ENCODE data around the gene NIPBL. TPM values are rescaled to one million over a fixed set of nuclear protein-coding genes. Genes with fewer than 3 reads are reported as not detected.

Gene NIPBL
- total and polyA plus RNA-seq, 2 of the 8 experiments (the other 6 are each of a cell fraction or from before 2014, with no cell fraction given), result 21.1 to 53.5 TPM

- H2AK5ac ChIP-seq (ENCODE audit: low read depth, low read length), result no peak overlapping the region
- ChIA-PET POLR2A (ENCODE audit: partially characterized antibody) (no interaction called here), CTCF (ENCODE audit: partially characterized antibody) (interaction anchor here (1.1 to 1.3 kb wide), 2 partner anchors 9 to 199 kb away, joined by 3 read pairs; no protein-coding TSS in a partner anchor)
- no peak overlapping the region for H4K91ac ChIP-seq (replicated peaks; ENCODE audit: insufficient read length, low read length)
- no peaks in the 10 kb centered on the region; the same call in 1 of the 2 replicates for H3K23me2 ChIP-seq (ENCODE audit: low read depth, low read length)
- H3K27me3 ChIP-seq (replicated peaks in 1 of 4; ENCODE audit: control insufficient read depth in 3 of 4, extremely low read depth in 1 of 4, insufficient read depth in 3 of 4, low read length in 3 of 4), result no peaks in the 10 kb centered on the region
- H2BK12ac ChIP-seq (ENCODE audit: low read depth, low read length), result no peak overlapping the region
- no peak overlapping the region for H3K4me2 ChIP-seq (ENCODE audit: insufficient read depth in 1 of 2, low read depth in 2 of 2, low read length in 2 of 2)
- no peak overlapping the region for H3K56ac ChIP-seq (replicated peaks; ENCODE audit: insufficient read length, low read depth, low read length)
- no peaks in the 10 kb centered on the region for H3K9me3 ChIP-seq (ENCODE audit: insufficient read depth in 2 of 2, low read depth in 1 of 2, low read length in 1 of 2)
- H3K9ac ChIP-seq (replicated peaks in 1 of 4; ENCODE audit: extremely low read depth in 1 of 4, low read depth in 3 of 4, low read length in 3 of 4), result no peak overlapping the region
- H4K5ac ChIP-seq (ENCODE audit: insufficient read length, low read depth, low read length), result no peak overlapping the region
- no peak overlapping the region for H3K18ac ChIP-seq (ENCODE audit: extremely low read depth, low read length)
- no peaks in the 10 kb centered on the region for H3K79me1 ChIP-seq (ENCODE audit: low read depth, low read length)
- H3K23ac ChIP-seq (ENCODE audit: insufficient read length), result no peak overlapping the region
- H2BK15ac ChIP-seq (ENCODE audit: low read length), result no peak overlapping the region
- no peak overlapping the region for H2AFZ ChIP-seq (ENCODE audit: low read length)
- no peak overlapping the region for H3K4me3 ChIP-seq (ENCODE audit: extremely low read depth in 1 of 4, insufficient read depth in 2 of 4, low read depth in 3 of 4, low read length in 4 of 4)
- DNase-seq (ENCODE audit: low read depth in 1 of 2, low spot score in 2 of 2), result no peak
- H3K14ac ChIP-seq (ENCODE audit: insufficient read length), result no peak overlapping the region
- no peak overlapping the region for H4K8ac ChIP-seq (ENCODE audit: extremely low read depth, insufficient read depth, low read length)
- H2BK5ac ChIP-seq (ENCODE audit: low read depth, low read length), result no peak overlapping the region
- peaks cover 0 to 89% of the 10 kb centered on the region in 2 experiments for H3K79me2 ChIP-seq (ENCODE audit: control insufficient read depth in 1 of 2, insufficient read depth in 2 of 2, low read length in 2 of 2)
- 88% methylated on average over 5 of the region's 5 CpGs; no CpG with 5 or more reads in 1 of the 2 experiments for WGBS, 2 experiments (ENCODE audit: extremely low coverage in 1 of 2, insufficient coverage in 1 of 2, insufficient read length in 1 of 2, insufficient replicate concordance in 2 of 2, low coverage in 1 of 2, low lambda C conversion rate in 2 of 2, missing lambda C conversion rate in 1 of 2)
- no peak overlapping the region for H3K4ac ChIP-seq (replicated peaks; ENCODE audit: insufficient read length, low read depth, low read length)
- no peaks in the 10 kb centered on the region for H3K4me1 ChIP-seq (replicated peaks in 1 of 4; ENCODE audit: control insufficient read depth in 3 of 4, insufficient read depth in 4 of 4, low read length in 3 of 4)
- no peak overlapping the region for H2BK20ac ChIP-seq (ENCODE audit: low read length)
- no peak overlapping the region for H2BK120ac ChIP-seq (replicated peaks; ENCODE audit: low read depth, low read length)
- no peak overlapping the region for H3K27ac ChIP-seq (ENCODE audit: low read depth, low read length)
- no peak for FAIRE-seq
- peaks cover 3 to 7% of the 10 kb centered on the region in 2 experiments for H4K20me1 ChIP-seq (replicated peaks in 1 of 2; ENCODE audit: control insufficient read depth in 1 of 2, insufficient read depth in 2 of 2, low read length in 2 of 2)
- no peaks in the 10 kb centered on the region for H3K36me3 ChIP-seq (ENCODE audit: control insufficient read depth in 2 of 4, insufficient read depth in 4 of 4, low read length in 3 of 4)
- TF ChIP-seq E2F6 (IDR thresholded peaks at IDR 0.05) (no peak), SIN3A (conservative IDR thresholded peaks at IDR 0.05 in 1 of 2, IDR thresholded peaks at IDR 0.05 in 1 of 2; ENCODE audit: low read depth in 1 of 2, low read length in 2 of 2) (no peak), NRF1 (IDR thresholded peaks at IDR 0.05; ENCODE audit: low read depth, low read length) (no peak), CHD1 (IDR thresholded peaks at IDR 0.05; ENCODE audit: low read depth, low read length) (no peak), EZH2 (IDR thresholded peaks at IDR 0.05; ENCODE audit: low read depth, low read length, severe bottlenecking) (no peak), SUZ12 (IDR thresholded peaks at IDR 0.05; ENCODE audit: low read length) (no peak), KDM4A (IDR thresholded peaks at IDR 0.05; ENCODE audit: low read depth, low read length, severe bottlenecking) (no peak), MAX (IDR thresholded peaks at IDR 0.05) (no peak), GABPA (IDR thresholded peaks at IDR 0.05; ENCODE audit: borderline replicate concordance, insufficient read depth, low read length) (no peak), POLR2A (IDR thresholded peaks at IDR 0.05; ENCODE audit: control extremely low read depth in 1 of 2, low read depth in 2 of 2, low read length in 2 of 2) (no peak), SP2 (IDR thresholded peaks at IDR 0.05; ENCODE audit: low read length) (no peak), JUND (IDR thresholded peaks at IDR 0.05; ENCODE audit: low read length) (no peak), CHD2 (IDR thresholded peaks at IDR 0.05; ENCODE audit: low read length) (no peak)
These were observed 61.6 kb downstream of the NIPBL start for GRCh38 chr5:36938129-36938528.

All from H1 (cell line).